HG03025 (cell line): ENCODE measurements around the gene HTT.
A peak's percentile ranks its signal among the peaks of the same experiment; 100 is the strongest.

Experiments used
- ATAC-seq: cut with Tn5 transposase; IDR thresholded peaks from one replicate; pipeline ENCODE4 v1.9.1; 2021; ENCODE audit warnings: mild to moderate bottlenecking, moderate library complexity; ENCODE audit not compliant: unreplicated experiment, low FRiP score

The HTT gene

DNA sequence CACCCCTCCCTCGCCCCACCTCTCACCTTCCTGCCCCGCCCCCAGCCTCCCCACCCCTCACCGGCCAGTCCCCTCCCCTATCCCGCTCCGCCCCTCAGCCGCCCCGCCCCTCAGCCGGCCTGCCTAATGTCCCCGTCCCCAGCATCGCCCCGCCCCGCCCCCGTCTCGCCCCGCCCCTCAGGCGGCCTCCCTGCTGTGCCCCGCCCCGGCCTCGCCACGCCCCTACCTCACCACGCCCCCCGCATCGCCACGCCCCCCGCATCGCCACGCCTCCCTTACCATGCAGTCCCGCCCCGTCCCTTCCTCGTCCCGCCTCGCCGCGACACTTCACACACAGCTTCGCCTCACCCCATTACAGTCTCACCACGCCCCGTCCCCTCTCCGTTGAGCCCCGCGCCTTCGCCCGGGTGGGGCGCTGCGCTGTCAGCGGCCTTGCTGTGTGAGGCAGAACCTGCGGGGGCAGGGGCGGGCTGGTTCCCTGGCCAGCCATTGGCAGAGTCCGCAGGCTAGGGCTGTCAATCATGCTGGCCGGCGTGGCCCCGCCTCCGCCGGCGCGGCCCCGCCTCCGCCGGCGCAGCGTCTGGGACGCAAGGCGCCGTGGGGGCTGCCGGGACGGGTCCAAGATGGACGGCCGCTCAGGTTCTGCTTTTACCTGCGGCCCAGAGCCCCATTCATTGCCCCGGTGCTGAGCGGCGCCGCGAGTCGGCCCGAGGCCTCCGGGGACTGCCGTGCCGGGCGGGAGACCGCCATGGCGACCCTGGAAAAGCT, at the start of gene HTT, which contains the start of gene HTT-AS:
Gene HTT (plus strand): TSS at position 604 of the 768 bp plus-strand sequence. CDS start 145 bp downstream, at position 749.
Gene HTT-AS (minus strand): TSS at position 461 of the 768 bp plus-strand sequence.
- ATAC-seq: peak; percentile 67

DNA sequence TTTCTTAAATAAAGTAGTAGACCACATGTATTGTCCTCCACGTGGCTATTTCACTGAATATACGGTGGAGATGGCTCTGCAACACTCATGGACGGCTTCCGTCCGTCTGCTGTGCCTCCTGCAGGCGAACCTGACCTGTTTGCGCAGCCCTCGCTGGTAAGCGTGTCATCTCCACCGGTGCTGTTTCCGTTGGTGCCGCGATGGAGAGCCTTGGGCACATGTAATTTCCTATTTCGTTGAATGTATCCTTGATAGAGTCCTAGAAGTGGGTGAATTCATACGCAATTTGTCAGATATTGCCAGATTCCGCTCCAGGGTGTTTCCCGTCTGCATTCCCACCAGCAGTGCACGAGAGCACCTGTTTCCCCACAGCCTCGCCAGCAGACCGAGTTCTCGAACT, 48.6 kb upstream of the HTT start:
- no peak for ATAC-seq

DNA sequence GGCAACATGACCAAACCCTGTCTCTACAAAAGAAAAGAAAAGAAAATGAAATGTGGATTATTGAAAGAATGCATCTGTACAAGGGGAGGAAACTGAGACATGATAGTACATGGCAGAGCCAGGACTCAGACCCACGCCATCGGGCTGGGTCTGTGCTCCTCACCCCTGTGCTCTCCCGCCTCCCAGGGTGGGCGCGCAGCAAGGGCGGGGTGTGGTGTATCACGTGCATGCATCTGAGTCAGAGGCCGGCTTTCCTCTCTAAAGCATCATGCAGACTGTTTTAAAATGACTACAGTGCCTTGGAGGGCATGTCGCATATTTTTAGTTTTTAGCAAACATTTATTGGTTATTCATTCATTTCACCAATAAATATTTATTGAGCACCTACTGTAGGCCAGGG, 47.9 kb upstream of the HTT start:
- no peak for ATAC-seq

DNA sequence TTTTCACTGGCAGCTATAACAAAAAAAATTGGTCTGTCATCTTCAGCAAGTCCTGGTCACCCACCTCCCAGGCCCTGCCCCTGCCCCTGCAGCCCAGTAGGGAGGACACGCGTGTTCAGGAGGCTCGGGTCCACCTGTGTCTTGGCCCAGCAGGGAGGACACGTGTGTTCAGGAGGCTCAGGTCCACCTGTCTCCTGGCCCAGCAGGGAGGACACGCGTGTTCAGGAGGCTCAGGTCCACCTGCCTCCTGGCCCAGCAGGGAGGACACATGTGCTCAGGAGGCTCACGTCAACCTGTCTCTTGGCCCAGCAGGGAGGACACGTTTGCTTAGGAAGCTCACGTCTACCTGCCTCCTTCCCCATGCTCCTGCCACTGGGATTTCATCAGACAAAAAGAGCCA, 45.0 kb upstream of the HTT start:
- ATAC-seq: no peak

DNA sequence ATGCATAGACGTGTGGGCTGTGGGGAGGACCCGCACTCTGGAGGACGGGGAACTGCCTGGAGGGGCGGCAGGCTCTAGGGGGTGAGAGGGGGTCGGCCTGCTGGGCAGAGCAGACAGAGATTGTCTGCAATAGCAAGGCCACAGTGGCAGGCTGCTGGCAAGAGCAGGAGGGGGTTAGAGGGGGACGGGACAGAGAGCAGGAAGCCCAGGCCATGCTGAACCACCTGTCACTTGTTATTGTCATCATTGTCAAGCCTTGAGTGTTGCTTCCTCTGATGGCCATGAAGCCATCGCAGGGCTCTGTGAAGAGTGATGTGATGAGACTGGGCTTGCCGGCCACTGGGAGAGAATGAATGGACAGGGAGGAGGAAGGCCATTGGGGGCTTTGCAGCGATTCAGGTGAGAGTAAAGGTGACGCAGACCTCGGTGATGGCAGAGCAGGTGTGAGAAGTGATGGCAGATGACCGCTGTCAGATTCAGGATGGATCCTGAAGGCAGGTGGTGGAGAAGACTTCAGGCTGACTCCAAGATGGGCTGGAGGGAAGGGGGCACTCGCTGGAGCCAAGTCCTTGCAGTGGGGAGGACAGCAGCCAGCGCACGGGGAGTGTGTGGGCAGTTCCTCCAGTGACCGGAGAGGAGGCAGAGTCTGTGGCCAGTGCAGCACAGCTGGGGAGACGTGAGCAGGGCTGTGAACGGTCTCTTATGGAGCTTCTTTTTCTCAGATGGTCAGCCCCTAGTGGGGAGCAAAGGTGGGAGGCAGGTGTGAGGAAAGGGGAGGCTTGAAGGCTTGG, 43.7 kb upstream of the HTT start:
- ATAC-seq: no peak

DNA sequence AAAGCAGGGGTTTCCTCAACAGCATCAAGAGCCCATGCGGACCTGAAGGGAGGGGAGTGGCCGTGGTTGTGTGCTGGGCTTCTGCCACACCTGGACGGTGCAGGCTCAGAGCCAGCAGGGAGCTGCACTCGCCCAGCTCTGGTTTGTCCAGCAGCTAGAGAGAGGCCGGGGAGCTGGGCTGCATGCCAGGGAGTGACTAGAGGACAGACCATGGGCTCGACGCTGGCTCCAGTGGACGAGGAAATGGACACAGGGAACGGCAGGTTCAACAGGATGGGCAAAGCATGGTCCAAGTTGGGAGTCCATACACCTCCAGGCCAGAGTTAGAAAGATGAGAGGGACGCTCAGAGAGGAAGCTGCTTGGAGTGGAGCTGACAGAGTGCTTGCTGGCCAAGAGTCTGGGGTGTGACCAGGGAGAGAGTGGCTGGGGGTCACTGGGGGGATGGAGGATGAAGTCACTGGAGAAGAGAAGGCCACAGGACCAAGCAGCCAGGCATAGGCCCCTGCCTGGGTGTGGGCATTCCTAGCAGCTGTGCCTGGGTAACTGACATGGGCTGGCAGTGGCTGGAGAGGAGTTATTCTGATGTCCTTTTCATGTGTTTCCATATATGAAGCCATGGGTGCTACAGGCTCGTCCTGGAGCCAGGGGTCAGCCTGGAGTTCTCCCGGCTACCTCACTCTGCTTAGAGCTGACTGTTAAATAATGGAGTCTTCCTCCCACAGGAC, 43.0 kb upstream of the HTT start:
- no peak for ATAC-seq

DNA sequence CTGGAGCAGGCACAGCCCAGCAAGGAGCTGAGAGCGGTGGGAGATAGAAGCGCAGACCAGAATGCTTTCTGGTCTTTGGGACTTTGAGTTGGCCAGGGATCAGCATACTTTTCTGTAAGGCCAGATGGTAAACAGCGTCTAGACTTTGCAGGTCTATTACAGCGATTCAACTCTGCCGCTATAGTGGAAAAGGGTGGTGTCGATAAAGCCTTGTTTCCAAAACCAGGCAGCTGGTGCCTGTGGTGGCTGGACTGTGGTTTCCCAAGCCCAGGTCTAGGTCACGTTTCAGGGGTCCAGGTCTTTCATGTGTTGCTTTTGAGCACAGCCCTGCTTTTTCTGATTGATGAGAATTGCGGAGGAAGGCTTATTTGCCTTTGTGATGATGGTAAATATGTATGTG, 40.2 kb upstream of the HTT start:
- ATAC-seq: no peak

DNA sequence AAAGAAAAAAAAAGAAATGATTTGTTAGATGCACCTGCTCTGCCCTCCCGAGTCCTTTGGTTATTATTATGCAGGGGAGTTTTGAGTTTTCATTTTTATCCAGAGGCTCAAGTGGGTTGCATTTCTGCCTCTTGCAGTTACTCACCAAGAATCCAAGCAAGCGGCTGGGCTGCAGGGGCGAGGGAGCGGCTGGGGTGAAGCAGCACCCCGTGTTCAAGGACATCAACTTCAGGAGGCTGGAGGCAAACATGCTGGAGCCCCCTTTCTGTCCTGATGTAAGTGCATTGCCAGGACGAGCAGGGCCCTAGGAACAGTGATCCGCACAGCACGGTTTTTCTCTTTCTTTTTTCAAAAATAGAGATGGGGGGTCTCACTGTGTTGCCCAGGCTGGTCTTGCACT, 39.2 kb upstream of the HTT start:
- no peak for ATAC-seq

DNA sequence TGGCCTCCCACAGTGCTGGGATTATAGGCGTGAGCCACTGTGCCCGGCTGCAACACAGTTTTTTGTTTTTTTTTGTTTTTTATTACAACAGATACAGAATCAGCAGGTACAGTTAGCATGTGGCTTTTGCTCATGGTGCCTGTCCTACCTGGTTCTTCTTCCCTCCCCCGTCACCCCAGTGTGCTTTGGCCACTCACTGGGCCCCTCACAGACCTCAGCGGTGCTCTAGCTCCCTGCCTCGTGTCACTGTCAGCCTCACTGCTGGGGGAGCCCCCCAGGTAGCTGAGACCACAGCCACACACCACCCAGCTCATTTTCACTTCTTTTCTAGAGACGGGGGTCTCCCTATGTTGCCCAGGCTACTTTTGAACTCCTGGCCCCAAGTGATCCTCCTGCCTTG, 38.8 kb upstream of the HTT start:
- ATAC-seq: no peak

DNA sequence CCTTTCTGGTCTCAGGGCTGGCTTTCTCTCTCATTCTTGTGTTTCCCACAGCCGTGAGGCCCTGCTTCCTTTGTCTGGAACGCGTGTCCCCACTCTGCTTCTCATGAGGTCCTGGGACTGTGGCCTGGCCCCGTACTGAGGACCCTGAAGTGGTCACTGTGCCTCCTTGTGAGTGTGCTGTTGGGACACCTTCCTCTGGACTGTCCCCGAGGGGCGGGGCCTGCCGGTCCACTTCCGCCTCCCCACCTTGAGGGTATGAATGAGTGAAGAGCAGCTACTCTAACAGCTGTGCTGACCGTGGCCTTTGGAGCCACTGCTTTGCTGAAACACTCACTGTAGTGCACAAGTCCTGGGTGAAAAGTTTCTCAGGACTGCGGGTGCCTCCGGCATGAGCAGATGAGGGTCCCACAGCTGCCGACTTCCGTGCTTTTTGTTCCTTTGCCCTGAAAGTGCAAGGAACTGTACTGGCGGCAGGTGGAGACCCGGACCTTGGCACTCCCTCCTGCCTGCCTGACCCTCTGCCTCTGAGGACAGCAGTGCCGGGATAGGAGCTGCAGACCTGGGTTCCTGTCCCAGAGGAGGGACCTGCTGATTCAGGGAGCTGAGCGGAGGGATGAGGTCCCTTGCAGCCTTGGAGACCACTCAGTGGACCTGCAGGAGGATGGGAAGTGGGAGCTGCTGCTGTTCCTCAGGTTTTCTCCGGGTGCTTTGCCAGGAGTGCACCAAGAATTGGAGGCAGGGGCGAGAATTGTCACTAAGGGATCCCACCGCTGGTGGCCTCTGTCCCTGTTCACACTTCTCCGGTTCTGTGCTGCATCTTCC, 38.1 kb upstream of the HTT start:
- no peak for ATAC-seq

DNA sequence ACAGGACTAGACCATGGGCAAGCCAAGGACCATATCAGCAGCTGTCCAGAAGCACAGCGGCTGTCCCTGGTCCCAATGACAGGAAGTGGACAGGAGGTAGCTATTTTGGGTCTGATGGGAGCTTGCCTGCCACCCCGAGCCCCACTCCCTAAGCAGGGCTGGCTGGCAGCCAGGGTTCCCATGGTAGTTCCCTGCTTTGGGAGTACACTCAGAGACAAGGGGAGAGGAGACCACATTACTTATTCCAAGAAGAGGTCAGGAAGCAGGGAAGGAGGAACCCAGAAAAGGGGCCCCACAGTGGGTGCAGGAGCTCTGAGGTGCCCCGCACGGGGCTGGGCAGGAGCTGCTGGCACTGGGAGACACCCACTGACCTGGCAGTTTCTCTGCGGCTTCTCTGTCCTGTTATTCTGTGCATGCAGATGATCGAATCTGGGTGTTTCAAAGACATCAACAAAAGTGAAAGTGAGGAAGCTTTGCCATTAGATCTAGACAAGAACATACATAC, 36.5 kb upstream of the HTT start:
- no peak for ATAC-seq

DNA sequence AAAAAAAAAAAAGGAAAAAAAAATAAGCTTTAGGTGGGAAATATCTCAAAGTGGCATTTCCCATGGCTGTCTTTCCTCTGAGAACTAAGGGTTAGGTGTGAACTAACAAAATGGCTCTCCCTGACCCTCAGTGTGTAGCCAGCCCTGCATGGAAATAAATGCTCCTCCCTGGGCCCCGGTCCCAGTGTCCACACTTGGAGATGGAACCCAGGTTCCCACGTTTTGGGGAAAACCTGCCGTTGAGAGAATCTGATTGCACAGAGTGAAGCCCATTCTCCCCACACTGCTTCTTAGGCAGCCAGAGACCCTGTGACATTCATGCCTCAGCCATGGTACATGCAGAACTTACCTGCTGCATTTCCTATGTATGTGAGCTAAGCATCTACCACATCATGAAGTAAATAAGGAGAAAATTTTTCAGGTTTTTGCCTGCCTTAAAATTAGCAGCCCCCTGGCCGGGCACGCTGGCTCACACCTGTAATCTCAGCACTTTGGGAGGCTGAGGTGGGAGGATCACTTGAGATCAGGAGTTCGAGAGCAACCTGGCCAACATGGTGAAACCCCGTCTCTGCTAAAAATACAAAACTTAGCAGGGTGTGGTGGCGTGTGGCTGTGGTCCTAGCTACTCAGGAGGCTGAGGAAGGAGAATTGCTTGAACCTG, 34.6 kb upstream of the HTT start:
- ATAC-seq: no peak

DNA sequence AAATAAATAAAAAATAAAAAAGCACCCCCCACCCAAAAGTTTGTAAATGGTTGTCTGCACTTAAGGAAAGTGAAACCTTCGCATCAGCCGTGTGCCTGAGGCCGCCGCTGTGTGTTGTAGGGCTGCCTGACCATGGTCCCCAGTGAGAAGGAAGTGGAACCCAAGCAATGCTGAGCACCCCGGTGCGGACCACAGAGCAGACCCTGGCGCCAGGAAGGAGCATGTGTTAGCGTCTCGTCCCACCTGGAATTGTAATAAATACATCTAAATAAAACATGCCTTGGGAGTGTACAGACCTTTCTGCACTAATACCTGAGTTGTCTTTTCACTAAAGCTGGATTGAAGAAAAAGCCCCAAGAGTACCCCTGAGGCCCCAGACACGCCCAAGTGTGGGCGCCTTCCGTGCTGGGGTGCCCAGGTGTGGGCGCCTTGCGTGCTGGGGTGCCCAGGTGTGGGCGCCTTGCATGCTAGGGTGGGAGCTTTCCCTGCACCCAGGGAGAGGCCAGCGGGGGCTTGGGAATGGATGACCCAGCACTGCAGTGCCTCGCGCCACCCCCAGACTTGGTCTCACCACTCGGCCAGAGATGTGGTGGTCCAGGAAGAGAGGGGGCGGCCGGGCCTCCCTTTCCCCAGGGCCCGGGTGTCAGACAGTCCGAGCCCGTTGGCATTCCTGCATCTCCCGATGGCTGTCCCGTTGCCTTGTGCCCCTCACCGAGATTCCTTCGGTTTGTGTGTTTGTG, 33.9 kb upstream of the HTT start:
- no peak for ATAC-seq

DNA sequence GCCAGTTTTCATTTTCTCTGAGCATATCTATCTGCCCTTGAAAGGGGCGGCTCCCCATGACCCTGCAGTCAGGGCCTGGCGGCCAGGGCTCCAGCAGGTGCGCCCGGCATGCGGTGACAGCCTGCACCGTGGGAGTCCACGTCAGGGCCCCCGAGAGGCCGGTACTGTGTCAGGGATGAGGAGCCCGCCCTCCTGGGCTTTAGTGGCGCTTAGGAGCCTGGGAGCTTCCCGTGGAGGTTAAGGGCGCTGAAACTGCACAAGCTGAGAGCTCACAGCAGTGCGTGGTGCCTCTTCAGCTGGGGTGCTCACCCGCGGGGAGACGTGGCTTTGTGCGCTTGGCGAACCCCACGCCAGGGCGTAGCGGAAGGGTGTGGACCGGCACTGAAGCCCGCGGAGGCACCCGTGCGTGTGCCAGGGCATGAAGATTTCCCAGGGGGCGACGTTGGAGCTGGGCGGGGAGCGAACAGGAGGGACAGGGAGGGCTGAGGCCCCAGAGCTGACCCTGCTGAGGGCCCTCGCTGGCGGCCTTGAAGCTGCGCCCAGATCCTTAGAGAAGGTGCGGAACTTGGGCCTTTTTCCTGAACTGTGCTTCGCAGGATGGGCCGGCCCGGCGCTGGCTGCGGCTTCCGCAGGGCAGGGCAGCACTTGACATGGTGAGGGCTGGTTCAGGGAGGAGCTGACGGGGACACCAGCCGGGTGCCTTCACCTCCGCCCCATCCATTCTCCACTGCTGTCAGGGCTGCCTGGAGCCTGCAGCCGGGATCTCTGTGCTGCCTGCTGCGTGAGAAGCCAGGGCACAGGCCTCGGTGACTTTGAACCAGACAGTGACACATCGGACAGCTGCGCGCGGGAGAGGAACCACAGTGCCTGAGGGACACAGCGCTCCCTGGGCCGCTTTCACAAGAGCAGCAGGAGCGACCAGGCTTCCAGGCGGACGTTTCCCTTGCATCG, 33.0 kb upstream of the HTT start:
- no peak for ATAC-seq

DNA sequence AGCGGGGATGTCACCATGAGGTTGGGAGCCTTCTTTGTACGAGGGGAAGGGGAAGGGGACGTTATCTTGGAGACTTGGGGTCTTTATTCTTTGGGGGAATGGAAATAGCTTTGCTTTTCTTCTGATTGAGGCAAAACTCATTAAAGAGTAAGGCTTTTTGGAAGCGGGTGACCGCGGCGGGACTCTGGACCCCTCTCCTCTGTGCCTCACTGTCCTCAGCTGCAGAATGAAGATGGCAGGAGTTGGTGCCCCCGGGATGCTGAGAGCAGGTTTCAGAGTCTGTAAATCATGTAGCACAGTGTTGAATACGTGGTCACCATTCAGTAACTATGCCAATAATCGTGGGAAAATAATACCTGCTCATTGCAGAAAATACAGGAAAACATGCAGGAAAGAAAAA, 32.3 kb upstream of the HTT start:
- ATAC-seq: no peak

DNA sequence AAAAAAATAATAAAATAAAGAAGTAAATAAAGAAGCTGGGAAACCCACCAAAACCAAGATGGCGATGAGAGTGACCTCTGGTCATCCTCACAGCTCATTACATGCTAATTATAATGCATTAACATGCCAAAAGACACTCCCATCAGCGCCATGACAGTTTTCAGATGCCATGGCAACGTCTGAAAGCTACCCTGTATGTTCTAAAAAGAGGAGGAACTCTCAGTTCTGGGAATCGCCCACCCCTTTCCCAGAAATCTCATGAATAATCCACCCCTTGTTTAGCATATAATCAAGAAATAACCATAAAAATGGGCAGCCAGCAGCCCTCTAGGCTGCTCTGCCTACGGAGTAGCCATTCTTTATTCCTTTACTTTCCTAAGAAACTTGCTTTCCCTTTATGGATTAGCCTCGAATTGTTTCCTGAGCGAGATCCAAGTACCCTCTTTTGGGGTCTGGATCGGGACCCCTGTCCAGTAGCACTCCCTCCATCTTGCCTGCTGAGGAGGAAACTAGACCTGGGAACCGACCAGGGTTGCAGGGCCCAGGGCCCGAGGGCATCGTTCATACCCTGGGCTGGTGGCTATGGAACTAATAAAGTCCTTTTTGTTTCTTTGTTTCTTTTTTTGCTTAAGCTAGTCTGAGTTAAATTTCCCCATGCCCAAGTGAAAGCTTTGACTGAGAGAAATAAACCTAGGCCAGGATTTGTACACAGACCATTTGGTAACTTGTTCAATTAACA, 31.0 kb upstream of the HTT start:
- ATAC-seq: no peak
